ENCODE measurements around the gene RAPGEF5.
"Not testable (repeated sequence)": the region's sequence is repeated elsewhere in the genome, so short reads cannot be mapped to it uniquely, and the experiment has no call there.

Gene RAPGEF5

DNA sequence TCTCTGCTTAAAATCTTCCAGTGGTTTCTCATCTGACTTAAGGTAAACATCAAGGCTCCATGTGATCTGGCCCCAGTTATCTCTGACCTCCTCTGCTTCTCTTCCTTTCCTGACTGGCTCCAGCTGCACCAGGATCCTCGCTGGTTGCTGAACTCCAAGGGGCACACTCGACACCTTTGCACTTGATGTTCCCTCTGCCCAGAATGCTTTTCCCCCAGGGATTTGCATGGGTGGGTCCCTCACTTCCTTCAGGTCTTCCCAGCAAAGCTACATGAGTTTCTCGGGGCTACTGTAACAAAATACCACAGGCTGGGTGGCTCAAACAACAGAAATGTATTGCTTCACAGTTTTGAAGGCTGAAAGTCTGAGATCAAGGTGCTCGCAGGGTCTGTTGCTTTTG is 245.3 kb downstream of the RAPGEF5 start:
- no peak for DNase-seq

DNA sequence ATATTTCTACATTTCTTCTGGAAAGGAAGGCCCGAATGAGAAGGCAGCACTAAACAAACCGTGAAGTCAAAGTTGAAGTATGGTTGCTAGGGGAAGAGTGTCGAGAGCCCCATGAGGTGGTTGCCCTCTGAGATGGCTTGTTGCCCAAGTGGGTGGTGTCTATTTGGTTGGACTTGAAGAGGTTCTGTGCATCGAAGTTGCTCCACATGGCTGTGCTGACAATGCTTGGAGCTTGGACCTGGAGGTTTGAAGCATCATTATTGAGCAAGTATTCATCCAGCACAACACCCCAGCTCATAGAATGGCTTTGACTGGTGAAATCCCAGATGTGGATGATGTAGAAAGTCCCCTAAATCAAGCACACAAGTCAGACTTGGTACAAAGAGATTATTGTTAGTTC is 246.1 kb downstream of the RAPGEF5 start:
- DNase-seq, result no peak

DNA sequence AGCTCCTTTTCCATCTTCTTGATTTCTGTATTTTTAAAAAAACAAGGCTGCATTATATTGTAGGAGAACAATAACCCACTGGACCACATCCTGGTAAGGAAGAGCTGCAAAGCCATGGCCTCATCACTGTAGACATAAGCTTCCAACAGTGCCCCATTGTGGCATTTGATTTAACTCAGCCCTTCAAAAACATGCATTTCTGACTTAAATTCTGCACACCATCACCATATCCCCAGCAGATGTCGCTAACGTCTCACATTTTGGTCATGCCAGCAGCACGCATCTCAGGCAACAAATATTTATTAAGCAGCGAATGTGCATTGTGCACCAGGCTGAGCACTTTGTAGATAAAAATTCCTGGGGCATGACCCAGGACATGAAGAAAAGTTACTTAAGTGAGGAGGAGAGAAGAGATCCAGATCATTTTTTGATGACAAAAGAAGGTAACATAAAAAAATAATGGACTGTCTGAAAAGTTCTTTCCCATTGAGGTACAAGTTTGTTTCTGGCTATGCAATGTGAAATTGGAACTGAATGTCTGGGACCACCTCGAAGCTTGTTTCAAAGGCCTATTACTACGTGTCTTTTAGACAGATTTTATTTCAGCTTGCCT is 246.6 kb downstream of the RAPGEF5 start:
- peak; percentile 47 for DNase-seq

DNA sequence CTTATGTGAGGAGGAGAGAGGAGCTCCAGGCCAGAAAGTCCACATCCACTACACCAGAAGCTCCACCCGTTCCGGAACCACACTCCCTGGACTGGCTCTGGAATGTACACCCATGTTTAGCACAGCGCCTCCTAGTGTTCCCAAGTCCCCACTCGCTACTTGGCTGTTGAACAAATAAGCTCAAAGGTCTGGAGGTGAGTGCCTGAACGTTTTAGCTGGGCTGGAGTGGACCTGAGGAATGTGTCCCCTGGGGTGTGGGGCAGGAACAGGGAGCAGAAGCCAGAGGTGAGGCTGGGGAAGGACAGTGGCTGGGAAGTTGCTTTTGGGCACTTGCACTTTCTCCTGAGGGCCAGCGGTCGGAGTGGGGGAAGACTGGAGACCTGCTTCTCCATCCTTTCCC is 247.2 kb downstream of the RAPGEF5 start:
- DNase-seq, result no peak

DNA sequence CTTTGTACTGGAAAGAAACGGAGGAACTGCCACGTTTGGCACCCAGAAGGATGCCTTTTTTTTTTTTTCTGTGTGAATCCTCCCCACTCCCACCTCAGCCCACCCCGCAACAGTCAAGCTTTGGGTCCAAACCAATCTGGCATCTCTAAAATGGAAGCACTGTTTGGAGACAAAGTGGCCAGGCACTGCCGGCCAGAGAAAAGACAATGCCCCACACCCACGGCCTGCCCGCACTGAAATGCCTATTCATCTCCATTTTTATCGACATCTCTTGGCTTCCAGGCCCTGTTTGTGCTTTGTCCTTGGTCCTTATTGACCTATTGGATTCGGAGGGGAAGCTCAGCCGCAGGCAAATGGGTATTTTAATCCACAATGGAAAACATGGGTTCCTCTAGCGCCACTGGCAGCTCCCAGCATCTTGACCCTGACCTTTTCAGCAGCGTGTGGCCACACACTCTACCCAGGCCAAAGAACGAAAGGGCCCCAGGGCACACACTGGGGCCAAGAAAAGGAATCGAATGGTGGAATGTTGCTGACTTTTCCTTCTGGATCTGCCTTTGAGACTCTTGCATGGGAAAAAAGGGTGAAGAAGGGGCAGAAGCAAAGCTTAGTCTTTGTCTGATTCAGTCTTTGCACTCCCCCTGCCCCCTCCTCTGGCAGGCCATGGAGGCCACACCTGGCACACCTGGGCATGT is 248.7 kb downstream of the RAPGEF5 start:
- DNase-seq, result no peak

DNA sequence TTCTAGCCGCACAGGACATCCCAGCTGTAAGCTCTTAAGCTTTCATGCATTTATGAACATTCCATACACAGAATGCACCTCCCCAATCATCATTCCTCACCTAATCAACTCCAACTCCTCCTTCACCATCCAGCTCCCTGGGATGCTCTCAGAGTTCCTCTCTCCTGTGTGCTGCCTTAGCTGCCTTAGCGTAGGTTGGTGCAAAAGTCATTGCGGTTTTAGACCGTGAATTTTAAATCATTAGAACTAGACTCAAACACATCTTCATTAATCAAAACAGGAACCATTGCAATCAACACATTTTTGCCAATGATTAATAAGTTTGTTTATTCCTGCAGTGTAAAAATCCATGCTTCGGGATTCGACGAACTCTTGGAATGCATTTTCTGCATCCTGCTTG is 251.4 kb downstream of the RAPGEF5 start:
- DNase-seq, result no peak

DNA sequence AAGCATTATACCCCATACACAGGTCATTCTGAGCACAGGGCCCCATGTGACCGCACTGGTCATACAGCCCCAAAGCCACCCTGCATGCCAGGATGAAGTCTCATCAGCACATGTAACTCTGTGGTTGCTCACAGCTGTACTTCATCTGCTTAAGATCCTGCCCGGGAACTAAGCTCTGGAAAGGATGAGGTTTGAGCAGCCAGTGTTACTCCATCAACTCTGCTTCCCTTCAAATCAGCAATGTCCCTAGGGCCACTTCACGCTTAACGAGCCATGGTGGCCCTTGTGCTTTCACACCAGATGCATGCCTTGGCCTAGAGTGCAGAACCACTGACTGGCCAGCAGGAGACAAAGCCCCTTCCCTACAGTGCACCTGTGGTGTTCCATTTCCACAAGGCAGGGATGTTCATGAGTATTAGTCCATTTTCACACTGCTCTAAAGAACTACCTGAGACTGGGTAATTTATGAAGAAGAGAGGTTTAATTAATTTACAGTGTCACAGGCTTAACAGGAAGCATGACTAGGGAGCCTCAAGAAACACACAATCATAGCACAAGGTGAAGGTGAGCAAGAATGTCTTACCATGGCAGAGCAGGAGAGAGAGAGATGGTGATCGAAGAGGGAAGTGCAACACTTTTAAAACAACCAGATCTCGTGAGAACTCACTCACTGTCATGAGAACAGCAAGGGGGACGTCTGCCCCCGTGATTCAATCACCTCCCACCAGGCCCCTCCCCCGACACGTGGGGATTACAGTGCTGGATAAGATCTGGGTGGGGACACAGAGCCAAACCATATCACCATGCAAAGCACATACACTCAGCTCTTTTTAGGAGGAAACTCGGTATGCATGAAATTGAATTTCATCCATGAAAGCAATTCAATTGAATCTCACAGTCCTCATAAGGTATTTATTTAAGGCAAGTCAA is 262.3 kb downstream of the RAPGEF5 start:
- DNase-seq, result no peak

DNA sequence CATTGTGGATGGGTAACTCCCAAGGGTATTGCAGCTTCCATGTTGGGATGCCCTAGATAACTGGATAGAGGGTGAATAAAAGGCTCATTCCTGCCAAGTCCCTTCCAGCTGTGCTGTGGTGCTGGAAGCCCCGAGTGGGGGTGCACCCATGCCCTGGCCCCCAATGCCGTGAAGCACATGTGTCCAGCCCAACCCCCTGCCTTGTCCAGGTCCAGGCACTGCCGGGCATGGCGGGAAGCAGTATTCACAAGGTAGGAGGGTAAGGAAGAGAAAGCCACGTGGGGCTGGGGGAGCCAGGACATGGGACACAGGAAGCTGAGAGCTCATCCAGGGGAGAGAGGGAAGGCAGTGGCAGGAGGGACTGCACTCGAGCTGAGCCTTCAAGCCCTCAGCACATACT is 263.0 kb downstream of the RAPGEF5 start:
- DNase-seq, result no peak

DNA sequence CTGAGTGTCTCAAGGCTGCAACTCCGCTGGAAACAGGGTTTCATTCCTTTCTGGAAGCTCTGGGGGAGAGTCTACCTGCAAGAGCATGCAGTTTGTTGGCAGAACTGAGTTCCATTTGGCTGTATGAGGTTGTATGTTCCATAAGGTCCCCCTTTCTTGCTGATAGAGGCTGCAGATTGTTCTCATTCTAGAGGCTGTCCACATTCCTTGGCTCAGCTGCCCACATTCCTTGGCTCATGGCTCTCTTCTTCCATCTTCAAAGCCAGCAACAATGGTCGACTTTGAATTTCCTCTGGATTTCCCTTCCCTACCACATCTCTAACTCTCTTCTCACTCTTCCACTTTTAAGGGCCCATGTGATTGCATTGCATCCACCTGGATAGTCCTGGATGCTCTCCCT is 264.0 kb downstream of the RAPGEF5 start:
- DNase-seq, result no peak

DNA sequence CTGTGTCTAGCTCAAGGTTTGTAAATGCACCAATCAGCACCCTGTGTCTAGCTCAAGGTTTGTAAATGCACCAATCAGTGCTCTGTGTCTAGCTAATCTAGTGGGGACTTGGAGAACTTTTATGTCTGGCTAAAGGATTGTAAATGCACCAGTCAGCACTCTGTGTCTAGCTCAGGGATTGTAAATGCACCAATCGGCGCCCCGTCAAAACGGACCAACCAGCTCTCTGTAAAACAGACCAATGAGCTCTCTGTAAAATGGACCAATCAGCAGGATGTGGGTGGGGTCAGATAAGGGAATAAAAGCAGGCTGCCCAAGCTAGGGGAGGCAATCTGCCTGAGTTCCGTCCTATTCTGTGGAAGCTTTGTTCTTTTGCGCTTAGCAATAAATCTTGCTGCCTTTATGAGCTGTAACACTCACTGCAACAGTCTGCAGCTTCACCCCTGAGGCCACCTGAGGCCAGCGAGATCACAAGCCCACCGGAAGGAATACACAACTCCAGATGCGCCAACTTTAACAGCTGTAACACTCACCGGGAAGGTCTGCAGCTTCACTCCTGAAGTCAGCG is 265.9 kb downstream of the RAPGEF5 start:
- not testable (repeated sequence) for DNase-seq

DNA sequence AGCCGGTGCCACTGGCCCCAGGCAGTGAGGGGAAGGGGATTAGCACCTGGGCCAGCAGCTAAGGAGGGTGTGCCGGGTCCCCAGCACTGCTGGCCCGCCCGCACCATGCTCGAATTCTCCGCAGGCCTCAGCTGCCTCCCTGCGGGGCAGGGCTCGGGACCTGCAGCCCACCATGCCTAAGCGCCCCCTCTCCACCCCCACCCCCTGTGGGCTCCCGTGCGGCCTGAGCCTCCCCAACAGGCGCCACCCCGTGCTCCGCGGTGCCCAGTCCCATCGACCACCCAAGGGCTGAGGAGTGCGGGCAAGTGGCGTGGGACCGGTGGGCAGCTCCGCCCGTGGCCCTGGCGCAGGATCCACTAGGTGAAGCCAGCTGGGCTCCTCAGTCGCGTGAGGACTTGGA is 266.4 kb downstream of the RAPGEF5 start:
- no peak for DNase-seq

DNA sequence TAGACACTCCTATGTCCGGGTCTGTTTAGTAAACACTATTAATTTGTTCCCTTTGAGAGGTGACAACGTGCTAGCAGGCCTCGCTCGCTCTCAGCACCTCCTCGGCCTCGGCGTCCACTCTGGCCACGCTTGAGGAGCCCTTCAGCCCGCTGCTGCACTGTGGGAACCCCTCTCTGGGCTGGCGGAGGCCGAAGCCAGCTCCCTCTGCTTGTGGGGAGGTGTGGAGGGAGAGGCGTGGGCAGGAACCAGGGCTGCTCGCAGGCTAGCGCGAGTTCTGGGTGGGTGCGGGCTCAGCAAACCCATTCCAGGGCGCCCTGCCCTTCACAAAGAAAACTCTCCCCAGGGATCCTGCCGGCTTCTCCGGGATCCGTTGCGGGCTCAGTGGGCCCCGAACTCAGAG is 266.8 kb downstream of the RAPGEF5 start:
- no peak for DNase-seq

DNA sequence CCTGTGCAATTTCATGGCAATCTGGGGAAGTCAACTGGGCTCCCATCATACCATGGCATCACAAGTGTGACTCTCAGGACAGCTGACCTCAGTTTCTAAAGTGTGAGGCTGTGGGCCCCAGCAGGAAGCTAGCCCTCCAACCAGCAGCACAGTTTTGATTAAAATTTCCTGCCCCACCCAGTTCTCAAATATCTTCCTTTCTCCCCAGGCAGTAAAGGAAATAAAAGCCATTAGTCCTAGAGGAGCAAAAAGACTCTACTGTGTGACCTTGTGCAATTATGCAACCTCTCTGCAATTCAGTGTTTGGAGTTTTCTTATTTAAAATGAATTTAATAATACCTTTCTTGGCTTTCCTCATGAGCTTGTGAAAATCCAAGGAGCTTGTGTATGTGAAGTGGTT is 268.1 kb downstream of the RAPGEF5 start:
- no peak for DNase-seq

DNA sequence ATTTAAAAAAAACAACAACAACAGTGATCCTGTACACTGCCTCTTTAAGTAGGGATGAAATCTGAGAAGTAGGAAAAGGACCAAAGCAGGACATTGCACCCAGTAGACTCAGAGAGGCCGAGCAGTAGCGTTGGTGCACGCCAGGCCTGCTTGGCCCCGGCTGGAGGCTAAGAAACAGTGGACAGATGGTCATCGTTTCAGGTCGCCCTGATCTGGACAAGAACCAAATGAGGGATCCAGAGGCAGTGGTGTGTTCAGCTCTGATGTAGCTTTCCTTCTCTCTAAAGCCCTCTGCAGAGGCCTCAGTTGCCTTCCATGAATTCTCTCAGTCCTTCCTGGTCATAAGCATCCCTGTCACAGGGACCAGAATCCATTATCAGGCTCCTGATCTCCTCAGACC is 269.1 kb downstream of the RAPGEF5 start:
- DNase-seq, result no peak

DNA sequence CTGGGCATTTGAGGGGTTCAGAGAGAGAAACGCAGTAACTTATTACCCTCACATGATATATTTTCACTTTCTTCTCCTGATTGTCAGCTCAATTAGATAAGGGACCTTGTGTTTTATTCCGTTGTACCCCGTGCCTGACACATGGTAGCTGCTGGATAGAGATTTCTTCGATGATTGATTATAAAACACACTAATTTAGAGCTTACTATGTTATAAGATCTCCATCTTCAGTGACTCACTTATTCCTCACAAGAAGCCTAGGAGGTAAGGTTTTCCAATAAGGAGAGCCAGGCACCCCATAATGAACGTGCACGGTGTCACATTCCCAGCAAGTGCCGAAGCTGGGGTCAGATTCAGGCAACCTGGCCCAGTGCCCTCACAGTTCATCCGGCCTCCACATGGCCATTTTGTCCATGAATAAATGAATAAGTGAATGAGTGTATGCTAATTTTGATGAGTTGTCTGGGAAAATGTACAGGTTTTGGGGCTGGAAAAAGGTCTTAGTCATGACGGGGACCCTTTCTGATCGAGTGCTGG is 273.2 kb downstream of the RAPGEF5 start:
- DNase-seq, result no peak

DNA sequence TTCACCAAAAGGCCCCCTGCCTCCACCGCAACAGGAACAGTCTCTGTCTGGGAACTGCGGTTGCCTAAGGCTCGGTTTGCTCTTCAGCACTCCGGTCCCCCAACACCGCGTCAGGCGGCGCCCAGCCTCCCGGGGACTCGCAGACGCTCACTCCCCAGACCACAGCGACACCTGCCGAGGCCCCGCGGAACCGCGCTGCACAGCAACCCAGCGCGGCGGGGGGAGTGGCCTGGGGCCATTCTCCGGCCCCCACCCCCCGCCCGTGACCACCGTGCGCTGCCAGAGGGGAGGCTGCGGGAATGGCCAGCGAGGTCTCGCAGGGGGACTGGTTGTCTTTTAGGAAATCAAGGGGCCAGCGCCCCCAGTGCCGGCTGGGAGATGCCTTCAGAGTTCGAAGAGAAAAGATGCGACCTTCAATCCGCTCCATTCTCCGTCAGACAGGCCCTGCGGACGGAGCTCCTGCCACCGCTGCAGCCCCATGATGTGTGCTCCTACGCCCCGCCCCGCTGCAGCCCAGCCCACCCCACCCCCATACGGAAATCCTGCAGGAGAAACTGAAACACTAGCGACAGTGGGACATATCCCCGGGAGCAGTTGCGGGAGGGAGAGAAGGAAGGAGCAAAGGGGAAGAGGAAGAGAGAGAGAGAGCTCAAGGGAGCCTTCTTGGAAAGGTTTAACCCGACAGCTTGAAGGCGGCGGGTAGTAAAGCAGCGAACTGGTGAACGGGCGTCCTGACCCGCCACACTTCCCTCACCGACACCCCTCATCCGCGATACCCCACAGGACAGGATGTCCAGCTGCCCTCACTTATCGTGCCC is 273.9 kb downstream of the RAPGEF5 start:
- peak; percentile 51 for DNase-seq

DNA sequence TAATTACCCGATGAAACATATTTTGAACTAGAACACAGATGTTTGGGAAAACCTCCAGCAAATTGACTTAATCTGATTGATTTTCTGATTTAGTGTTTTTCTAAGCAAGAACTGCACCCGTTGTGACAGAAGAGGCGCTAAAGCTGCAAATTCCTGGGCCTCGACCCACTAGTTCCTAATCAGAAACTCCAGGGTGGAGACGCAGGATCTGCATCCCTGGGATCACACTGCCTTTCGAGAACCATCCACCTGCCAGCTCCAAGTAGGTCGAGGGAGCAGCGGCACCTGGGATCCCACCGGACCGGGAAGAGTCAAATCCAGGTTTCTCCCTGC is 274.4 kb downstream of the RAPGEF5 start:
- DNase-seq, result no peak

DNA sequence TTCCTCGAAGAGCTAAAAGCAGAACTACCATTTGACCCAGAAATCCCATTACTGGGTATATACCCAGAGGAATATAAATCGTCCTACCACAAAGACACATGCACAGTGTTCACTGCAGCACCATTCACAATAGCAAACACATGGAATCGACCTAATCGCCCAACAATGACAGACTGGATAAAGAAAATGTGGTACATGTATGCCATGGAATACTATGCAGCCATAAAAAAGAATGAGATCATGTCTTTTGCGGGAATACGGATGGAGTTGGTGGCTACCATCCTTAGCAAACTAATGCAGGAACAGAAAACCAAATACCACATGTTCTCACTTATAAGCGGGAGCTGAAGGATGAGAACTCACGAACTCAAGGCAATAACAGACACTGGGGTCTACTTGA is 276.7 kb downstream of the RAPGEF5 start:
- DNase-seq, result not testable (repeated sequence)

DNA sequence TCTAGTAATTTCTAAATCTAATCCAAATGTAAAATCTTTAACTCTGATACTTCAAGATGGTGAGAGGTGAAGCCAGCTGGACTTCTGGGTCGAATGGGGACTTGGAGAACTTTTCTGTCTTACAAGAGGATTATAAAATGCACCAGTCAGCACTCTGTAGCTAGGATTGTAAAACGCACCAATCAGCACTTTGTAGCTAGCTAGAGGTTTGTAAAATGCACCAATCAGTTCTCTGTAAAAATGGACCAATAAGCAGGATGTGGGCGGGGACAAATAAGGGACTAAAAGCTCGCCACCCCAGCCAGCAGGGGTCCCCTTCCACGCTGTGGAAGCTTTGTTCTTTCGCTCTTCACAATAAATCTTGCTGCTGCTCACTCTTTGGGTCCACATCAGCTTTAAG is 278.1 kb downstream of the RAPGEF5 start:
- not testable (repeated sequence) for DNase-seq

DNA sequence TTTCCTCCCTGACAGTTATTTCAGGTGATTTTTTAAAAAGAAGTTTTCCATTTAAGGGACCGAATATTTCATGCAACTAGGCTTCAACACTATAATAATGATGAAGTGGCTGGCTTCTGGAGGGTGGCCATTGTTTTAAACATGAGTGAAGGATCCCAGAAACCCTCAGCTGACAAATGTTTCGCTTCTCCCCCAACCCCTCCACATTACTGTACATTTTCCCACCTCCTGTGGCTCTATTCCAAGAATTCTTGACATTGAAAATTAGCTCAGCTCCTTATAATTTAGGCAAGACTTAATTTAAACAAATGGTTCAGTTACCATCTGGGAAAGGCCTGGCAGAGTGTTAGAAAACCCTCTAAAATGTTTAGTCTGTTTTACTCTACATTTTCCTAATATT is 281.4 kb downstream of the RAPGEF5 start:
- DNase-seq, result no peak

DNA sequence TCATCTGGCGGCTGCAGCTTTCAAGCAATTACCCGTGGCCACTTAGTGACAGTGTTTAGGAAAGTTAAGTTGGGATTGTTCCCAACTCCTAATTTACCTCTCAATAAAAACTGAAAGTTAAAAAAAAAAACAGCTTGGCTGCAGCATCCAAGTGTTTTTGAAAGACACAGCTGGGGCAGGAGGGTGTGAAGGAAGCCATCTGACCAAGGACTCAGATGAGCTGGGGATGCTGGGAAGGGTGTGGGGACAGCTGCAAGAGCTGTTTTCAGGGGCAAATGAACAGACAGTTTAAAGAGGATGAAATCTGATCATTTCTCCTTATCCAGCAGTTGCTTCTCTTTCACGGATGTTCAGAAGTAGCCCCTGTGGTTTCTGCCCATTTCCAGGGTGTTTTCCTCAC is 282.1 kb downstream of the RAPGEF5 start:
- DNase-seq, result no peak

Measured in NCI-H446 treated with DMSO at 0.1 percent for 48 hours (cell line).